Neural cell (in vitro differentiated cells): ENCODE results near the gene CBLIF. TPM values are rescaled to one million over a fixed set of nuclear protein-coding genes. Genes with fewer than 3 reads are reported as not detected.

Source experiments
- H2AFZ ChIP-seq: fragments of 200-600, 300-800 bp; sonication (generic), shearing (Covaris generic); 2 replicates; pipeline ENCODE4 v1.6.0; 2014; ENCODE audit warnings: low read depth, mild to moderate bottlenecking, antibody characterized with exemption, low read length, moderate library complexity
- H3F3A ChIP-seq: fragments of 200-600 bp; shearing (Covaris generic); 2 replicates; pipeline ENCODE4 v1.6.1; 2016; ENCODE audit warnings: mild to moderate bottlenecking, moderate library complexity, mixed read lengths, antibody characterized with exemption, low read length; ENCODE audit not compliant: insufficient read depth, poor library complexity, severe bottlenecking
- H3K27ac ChIP-seq: fragments of 200-600, 300-800 bp; sonication (generic), shearing (Covaris generic); 2 replicates; pipeline ENCODE4 v1.5.1; 2014; ENCODE audit warnings: mild to moderate bottlenecking, low read length, moderate library complexity
- H3K27me3 ChIP-seq: fragments of 300-800, 200-600 bp; sonication (generic), shearing (Covaris generic); 2 replicates; pipeline ENCODE4 v1.6.0; 2014; ENCODE audit warnings: mild to moderate bottlenecking, low read depth, low read length, moderate library complexity; ENCODE audit not compliant: insufficient read depth
- H3K36me3 ChIP-seq: fragments of 300-800, 200-600 bp; sonication (generic), shearing (Covaris generic); 2 replicates; pipeline ENCODE4 v1.5.1; 2014; ENCODE audit warnings: mild to moderate bottlenecking, antibody characterized with exemption, low read length, moderate library complexity; ENCODE audit not compliant: insufficient read depth
- H3K4me2 ChIP-seq: fragments of 300-800, 200-600 bp; sonication (generic), shearing (Covaris generic); 2 replicates; pipeline ENCODE4 v1.6.0; 2014; ENCODE audit warnings: mild to moderate bottlenecking, low read length
- H3K4me3 ChIP-seq: fragments of 300-800, 200-600 bp; sonication (generic), shearing (Covaris generic); 2 replicates; pipeline ENCODE4 v1.5.1; 2014; ENCODE audit warnings: mild to moderate bottlenecking, low read length, moderate library complexity
- H3K79me2 ChIP-seq: fragments of 200-600 bp; shearing (Covaris generic); replicated peaks from 2 replicates; pipeline ENCODE4 v1.6.0; 2014; ENCODE audit warnings: mild to moderate bottlenecking, low read length, moderate library complexity; ENCODE audit not compliant: insufficient read depth
- H3K9ac ChIP-seq: fragments of 300-800, 200-600 bp; sonication (generic), shearing (Covaris generic); 2 replicates; pipeline ENCODE4 v1.6.1; 2016; ENCODE audit warnings: mild to moderate bottlenecking, low read length, mixed read lengths
- H3K9me2 ChIP-seq: fragments of 200-600 bp; shearing (Covaris generic); 2 replicates; pipeline ENCODE4 v1.6.1; 2016; ENCODE audit warnings: mild to moderate bottlenecking, low read length, mixed read lengths; ENCODE audit not compliant: insufficient read depth
- H3K9me3 ChIP-seq: fragments of 200-600, 300-800 bp; sonication (generic), shearing (Covaris generic); 2 replicates; pipeline ENCODE4 v1.6.1; 2016; ENCODE audit warnings: mild to moderate bottlenecking, mixed run types, low read length, moderate library complexity, mixed read lengths
- H4K20me1 ChIP-seq: fragments of 200-600 bp; shearing (Covaris generic); 2 replicates; pipeline ENCODE4 v1.6.1; 2016; ENCODE audit warnings: mild to moderate bottlenecking, mixed run types; ENCODE audit not compliant: insufficient read depth
- CTCF ChIP-seq: fragments of 450-650 bp; IDR thresholded peaks from 2 replicates; pipeline ENCODE4 v1.5.1; 2014; ENCODE audit warnings: antibody characterized with exemption, mild to moderate bottlenecking, moderate library complexity; ENCODE audit not compliant: poor library complexity, severe bottlenecking
- EP300 ChIP-seq: fragments of 450-650 bp; conservative IDR thresholded peaks from 2 replicates; pipeline ENCODE4 v1.6.1; 2014; ENCODE audit warnings: antibody characterized with exemption, mild to moderate bottlenecking, moderate library complexity; ENCODE audit not compliant: poor library complexity, severe bottlenecking
- EZH2 ChIP-seq: fragments of 200-600, 300-800 bp; shearing (Covaris generic), sonication (generic); IDR thresholded peaks from 2 replicates; pipeline ENCODE4 v1.6.1; 2014; ENCODE audit warnings: antibody characterized with exemption, low read length, borderline replicate concordance, mild to moderate bottlenecking; ENCODE audit not compliant: insufficient read depth, poor library complexity, severe bottlenecking
- MXI1 ChIP-seq: fragments of 450-650 bp; conservative IDR thresholded peaks from 2 replicates; pipeline ENCODE4 v1.6.1; 2014; ENCODE audit warnings: antibody characterized with exemption, mild to moderate bottlenecking; ENCODE audit not compliant: poor library complexity, severe bottlenecking
- POLR2AphosphoS5 ChIP-seq: IDR thresholded peaks from 2 replicates; pipeline ENCODE4 v1.6.1; 2012
- RAD21 ChIP-seq: fragments of 450-650 bp; conservative IDR thresholded peaks from 2 replicates; pipeline ENCODE4 v1.6.1; 2014; ENCODE audit warnings: antibody characterized with exemption, mild to moderate bottlenecking, moderate library complexity
- REST ChIP-seq: IDR thresholded peaks from 2 replicates; pipeline ENCODE4 v1.6.1; 2012; ENCODE audit warnings: borderline replicate concordance
- SMC3 ChIP-seq: fragments of 450-650 bp; conservative IDR thresholded peaks from 2 replicates; pipeline ENCODE4 v1.6.1; 2014; ENCODE audit warnings: antibody characterized with exemption, mild to moderate bottlenecking, moderate library complexity; ENCODE audit not compliant: poor library complexity
- TAF1 ChIP-seq: IDR thresholded peaks from 2 replicates; pipeline ENCODE4 v1.6.1; 2012; ENCODE audit warnings: low read depth
- polyA plus RNA-seq: library from polyadenylated mRNA; depleted of rRNA; stranded (reverse); fragments of >200 nt; gene quantifications from 2 replicates; pipeline ENCODE4 v1.2.3, GENCODE V29; 2014

CBLIF gene
- polyA plus RNA-seq, 1 donor from 2014 or later: not detected

- H3K79me2 ChIP-seq: no peaks in the 10 kb centered on the region
- H3K27ac ChIP-seq: no peak overlapping the region
- H2AFZ ChIP-seq: no peak overlapping the region
- no peaks in the 10 kb centered on the region for H3K9me2 ChIP-seq
- no peaks in the 10 kb centered on the region for H3K9me3 ChIP-seq
- no peak overlapping the region for H3K4me2 ChIP-seq
- no peaks in the 10 kb centered on the region for H3F3A ChIP-seq
- H4K20me1 ChIP-seq: no peaks in the 10 kb centered on the region
- H3K4me3 ChIP-seq: no peak overlapping the region
- no peak for TF ChIP-seq POLR2AphosphoS5
- TF ChIP-seq TAF1: no peak
- TF ChIP-seq MXI1: no peak
- TF ChIP-seq SMC3: no peak
- no peak for TF ChIP-seq RAD21
- TF ChIP-seq REST: no peak
- TF ChIP-seq CTCF: no peak
- no peak for TF ChIP-seq EZH2
- no peak for TF ChIP-seq EP300
- H3K27me3 ChIP-seq: no peaks in the 10 kb centered on the region
- H3K36me3 ChIP-seq: no peaks in the 10 kb centered on the region
- H3K9ac ChIP-seq: no peak overlapping the region
Observed at GRCh38 chr11:59859673-59860072, 14.4 kb upstream of the CBLIF start.

DNA sequence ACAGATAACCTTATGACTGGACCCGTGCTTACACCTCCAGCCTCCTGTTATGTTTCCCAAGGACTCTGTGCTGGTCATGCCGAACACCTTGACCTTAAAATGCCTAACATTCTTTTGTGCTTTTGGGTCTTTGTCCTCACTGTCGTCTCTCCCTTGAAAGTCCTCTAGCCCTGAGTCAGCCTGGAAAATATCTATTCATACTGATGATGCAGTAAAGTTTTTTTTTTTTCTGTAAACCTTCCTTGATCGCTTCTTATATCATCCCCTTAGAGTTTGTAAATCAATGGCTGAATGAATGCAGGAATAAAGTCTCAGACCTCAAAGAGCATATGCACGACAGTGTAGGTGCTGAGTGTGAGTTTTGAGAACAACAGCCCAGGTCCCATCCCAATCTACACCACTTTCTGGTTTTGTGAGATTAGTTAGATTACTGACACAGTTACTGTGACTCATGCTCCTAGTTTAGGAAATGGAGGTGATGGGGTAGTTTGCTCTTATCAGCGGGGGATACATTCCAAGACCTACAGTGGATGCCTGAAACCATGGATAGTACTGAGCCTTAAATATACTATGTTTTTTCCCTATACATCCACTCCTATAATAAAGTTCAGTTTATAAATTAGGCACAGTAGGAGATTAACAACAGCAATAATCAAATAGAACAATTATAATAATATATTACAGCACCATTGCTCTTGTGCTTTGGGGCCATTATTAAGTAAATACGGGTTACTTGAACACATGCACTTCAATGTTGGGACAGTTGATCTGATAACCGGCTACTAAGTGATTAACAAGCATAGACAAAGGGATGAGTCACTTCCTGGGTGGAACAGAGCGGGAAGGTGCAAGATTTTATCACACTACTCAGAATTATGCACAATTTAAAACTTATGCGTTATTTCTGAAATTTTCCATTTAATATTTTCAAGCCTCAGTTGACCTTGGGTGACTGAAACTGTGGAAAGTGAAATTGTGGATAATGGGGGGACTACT, 12.4 kb upstream of the CBLIF start:
- Histone ChIP-seq H2AFZ (no peak overlapping the region), H3K9ac (no peak overlapping the region), H3K4me2 (no peak overlapping the region), H3K27me3 (no peaks in the 10 kb centered on the region), H3F3A (no peaks in the 10 kb centered on the region), H4K20me1 (no peaks in the 10 kb centered on the region), H3K4me3 (no peak overlapping the region), H3K36me3 (no peaks in the 10 kb centered on the region), H3K9me3 (no peaks in the 10 kb centered on the region), H3K79me2 (no peaks in the 10 kb centered on the region), H3K9me2 (no peaks in the 10 kb centered on the region), H3K27ac (no peak overlapping the region)
- TF ChIP-seq CTCF (no peak), POLR2AphosphoS5 (no peak), EP300 (no peak), SMC3 (no peak), MXI1 (no peak), TAF1 (no peak), REST (no peak), EZH2 (no peak), RAD21 (no peak)
